Left kidney (tissue), 2 donors: ENCODE results near the gene PLAU. TPM values are rescaled to one million over a fixed set of nuclear protein-coding genes. Genes with fewer than 3 reads are reported as not detected.
"Not testable (repeated sequence)": the region's sequence is repeated elsewhere in the genome, so short reads cannot be mapped to it uniquely, and the experiment has no call there.

Source experiments
- DNase-seq: peaks from one replicate; pipeline ENCODE4 v3.0.0-alpha.2; 2013
- polyA plus RNA-seq: library from polyadenylated mRNA; unstranded; fragments of 120-200 nt; gene quantifications from one replicate; pipeline ENCODE4 v1.2.1, GENCODE V29; 2013; ENCODE audit not compliant: insufficient read length

PLAU gene
- polyA plus RNA-seq, 1 donor: 16.1 TPM

GRCh38 chr10:73895381-73895780 lies 15.6 kb upstream of the PLAU start:
- not testable (repeated sequence) for DNase-seq

DNA sequence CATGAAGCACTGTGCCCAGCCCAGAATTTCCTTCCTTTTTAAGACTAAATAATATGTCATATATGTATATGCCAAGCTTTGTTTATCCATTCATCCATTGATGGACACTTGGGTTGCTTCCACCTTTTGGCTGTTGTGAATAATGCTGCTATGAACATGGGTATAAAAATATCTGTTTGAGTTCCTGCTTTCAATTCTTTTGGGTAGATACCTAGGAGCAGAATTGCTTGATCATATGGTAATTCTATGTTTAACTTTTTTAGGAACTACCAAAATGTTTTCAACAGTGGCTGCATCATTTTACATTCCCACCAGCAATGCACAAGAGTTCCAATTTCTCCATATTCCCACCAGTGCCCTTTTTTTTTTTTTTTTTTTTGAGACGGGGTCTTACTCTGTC lies 13.2 kb upstream of the PLAU start:
- no peak for DNase-seq

DNA sequence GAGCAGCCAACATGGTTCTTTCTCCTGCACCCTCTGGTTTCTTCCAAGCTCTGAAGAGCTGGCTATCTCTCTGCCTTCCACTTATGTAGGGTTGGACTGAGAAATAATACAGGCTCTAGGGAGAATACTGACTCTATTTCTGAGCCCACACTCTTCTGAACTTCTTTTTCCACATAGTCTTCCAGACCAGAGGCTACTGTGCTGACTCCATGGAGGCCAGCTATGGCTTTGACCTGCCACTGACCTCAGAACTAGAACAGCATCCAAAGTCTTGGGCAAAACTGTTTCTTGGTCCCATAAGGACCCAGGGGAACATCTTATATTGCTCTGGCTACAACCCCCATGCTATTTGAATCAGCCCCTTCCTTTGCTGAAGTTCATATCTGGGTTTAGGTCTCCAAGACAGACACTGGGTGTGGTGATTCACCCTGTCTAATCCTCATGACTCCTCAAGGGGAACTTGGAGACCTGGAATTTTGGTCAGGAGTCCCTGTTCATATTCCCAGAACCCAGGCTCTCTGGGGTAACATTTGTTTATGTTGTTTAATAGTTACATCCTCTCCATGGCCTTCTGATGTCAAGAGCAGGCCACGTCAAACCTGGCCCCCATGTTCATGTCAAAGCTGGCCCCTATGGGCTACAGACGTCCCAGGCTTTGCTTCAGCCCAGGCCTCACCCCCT lies 12.1 kb upstream of the PLAU start:
- DNase-seq: no peak

GRCh38 chr10:73899423-73899822 lies 11.5 kb upstream of the PLAU start:
- no peak for DNase-seq

GRCh38 chr10:73900064-73900463 lies 10.9 kb upstream of the PLAU start:
- no peak for DNase-seq

DNA sequence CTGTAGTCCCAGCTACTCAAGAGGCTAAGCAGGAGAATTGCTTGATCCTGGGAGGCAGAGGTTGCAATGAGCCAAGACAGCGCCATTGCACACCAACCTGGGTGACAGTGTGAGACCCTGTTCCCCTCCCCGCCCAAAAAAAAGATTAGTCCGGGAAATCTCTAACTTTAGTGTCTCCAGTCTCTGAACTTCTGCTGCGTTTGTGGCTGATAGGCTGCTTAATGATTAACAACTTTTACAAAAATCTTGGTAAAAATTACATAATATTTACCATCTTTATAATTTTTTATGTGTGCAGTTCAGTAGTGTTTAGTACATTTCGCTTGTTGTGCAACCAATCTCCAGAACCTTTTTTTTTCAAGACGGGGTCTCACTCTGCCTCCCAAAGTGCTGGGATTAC lies 9.7 kb upstream of the PLAU start:
- no peak for DNase-seq

- no peak for DNase-seq
Measured at GRCh38 chr10:73902351-73902750, 8.6 kb upstream of the PLAU start.

GRCh38 chr10:73905256-73906020 lies 5.5 kb upstream of the PLAU start:
- DNase-seq: no peak

- peak; percentile 75 for DNase-seq
Measured at GRCh38 chr10:73906524-73907447, 4.1 kb upstream of the PLAU start.

- DNase-seq: no peak
Measured at GRCh38 chr10:73907841-73908517, 3.0 kb upstream of the PLAU start.

DNA sequence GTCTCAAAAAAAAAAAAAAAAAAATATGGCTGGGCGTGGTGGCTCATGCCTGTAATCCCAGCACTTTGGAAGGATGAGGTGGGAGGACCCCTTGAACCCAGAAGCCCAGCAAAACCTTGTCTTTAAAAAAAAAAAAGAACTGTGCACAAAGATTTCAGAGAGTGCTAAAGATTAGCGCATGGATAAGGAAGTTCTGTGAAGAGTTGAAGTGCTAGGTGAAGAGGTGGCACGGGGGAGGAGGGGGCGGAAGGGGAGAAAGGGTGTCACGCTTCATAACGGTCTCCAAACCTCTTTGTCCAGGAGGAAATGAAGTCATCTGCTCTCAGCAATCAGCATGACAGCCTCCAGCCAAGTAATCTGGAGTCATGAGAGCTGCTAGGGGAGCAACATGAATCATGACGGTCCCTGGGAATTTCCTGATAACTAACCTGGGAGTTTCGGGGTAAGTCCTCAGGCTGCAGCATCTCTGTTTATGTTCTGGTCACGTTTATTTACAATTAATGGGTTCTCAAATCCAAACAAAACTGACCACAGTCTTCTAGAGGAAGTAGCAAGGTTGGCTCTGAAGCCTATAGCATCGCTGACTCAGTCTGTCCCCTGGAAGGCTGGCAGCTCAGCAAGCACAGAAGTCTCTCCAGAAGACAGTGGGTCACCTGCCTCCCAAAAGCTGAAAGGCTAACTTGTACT lies 1.9 kb upstream of the PLAU start:
- no peak for DNase-seq

DNA sequence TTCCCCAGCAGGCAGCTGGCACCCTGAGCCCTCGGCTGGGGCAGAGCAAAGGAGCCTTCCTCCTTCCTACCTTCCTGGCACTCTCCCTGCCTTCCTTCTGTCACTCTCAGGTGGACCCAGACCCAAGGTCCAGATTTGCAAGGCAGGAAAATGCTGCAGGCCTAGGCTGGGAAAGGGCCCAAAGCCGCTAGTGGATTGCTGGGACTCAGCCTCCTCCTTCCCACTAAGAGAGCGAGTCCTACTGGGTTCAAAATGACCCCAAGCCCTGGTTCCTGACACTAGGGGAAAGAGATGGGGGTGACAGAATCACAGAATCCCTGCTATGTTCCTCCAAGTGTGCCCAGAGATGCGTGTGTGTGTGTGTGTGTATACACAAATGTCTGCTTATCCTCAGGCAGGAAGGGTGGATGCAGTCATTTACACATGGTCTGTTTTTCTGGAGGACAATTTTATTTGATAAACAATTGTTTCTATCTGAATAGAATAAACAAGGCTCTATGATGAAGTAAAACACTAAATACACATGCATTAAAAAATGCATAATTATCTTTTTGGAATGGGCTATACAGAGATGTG lies 1.3 kb upstream of the PLAU start:
- DNase-seq: no peak

DNA sequence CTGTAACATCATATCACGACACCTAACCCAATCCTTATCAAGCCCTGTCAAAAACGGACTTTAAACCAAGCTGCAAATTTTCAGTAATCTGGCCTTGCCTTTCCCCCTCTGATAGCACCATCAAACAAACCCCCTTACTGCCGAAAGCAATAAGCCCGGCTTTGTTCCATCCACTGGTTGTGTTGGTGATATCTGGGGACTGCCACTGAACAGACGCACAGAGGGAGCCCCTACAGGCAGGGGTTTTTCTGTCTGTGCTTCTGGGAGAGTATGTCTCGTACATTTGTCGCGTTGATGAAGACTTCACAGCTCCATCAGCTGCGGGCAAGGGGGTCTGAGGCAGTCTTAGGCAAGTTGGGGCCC lies 550 bp upstream of the PLAU start:
- no peak for DNase-seq

- DNase-seq: no peak
Measured at GRCh38 chr10:73911553-73912004, 647 bp downstream of the PLAU start.

- no peak for DNase-seq
Measured at GRCh38 chr10:73914036-73914435, 3.1 kb downstream of the PLAU start.

GRCh38 chr10:73915206-73915851 lies 4.4 kb downstream of the PLAU start:
- DNase-seq: no peak

DNA sequence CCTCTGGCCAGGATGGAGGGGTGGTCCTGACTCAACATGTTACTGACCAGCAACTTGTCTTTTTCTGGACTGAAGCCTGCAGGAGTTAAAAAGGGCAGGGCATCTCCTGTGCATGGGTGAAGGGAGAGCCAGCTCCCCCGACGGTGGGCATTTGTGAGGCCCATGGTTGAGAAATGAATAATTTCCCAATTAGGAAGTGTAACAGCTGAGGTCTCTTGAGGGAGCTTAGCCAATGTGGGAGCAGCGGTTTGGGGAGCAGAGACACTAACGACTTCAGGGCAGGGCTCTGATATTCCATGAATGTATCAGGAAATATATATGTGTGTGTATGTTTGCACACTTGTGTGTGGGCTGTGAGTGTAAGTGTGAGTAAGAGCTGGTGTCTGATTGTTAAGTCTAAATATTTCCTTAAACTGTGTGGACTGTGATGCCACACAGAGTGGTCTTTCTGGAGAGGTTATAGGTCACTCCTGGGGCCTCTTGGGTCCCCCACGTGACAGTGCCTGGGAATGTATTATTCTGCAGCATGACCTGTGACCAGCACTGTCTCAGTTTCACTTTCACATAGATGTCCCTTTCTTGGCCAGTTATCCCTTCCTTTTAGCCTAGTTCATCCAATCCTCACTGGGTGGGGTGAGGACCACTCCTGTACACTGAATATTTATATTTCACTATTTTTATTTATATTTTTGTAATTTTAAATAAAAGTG lies 6.0 kb downstream of the PLAU start:
- no peak for DNase-seq

- DNase-seq: no peak
Measured at GRCh38 chr10:73917566-73918305, 6.8 kb downstream of the PLAU start.

- not testable (repeated sequence) for DNase-seq
Measured at GRCh38 chr10:73919481-73919880, 8.5 kb downstream of the PLAU start.
